ENCODE results near the gene ICAM3.

The ICAM3 gene

GRCh38 chr19:10306327-10306726 is 33.1 kb downstream of the ICAM3 start:
- Histone ChIP-seq H3K27ac (ENCODE audit: low read length) (no peak overlapping the region), H3K27me3 (ENCODE audit: insufficient read depth, low read length, poor library complexity) (no peaks in the 10 kb centered on the region), H3K9me3 (ENCODE audit: insufficient read depth, low read length, severe bottlenecking) (no peaks in the 10 kb centered on the region), H2AFZ (ENCODE audit: low read depth, low read length) (no peak overlapping the region), H3K4me1 (ENCODE audit: insufficient read depth, low read length) (no peaks in the 10 kb centered on the region), H3K4me2 (ENCODE audit: insufficient read depth, low read length) (no peak overlapping the region), H3K4me3 (ENCODE audit: low read depth in 1 of 2, low read length in 2 of 2) (no peak overlapping the region), H3K79me2 (ENCODE audit: insufficient read depth, low read length) (no peaks in the 10 kb centered on the region), H3K36me3 (ENCODE audit: insufficient read depth, low read length) (peaks cover 12% of the 10 kb centered on the region), H4K20me1 (ENCODE audit: insufficient read depth, low read length) (no peaks in the 10 kb centered on the region), H3K9ac (ENCODE audit: low read depth, low read length) (no peak overlapping the region)
- TF ChIP-seq, protein P1, sequence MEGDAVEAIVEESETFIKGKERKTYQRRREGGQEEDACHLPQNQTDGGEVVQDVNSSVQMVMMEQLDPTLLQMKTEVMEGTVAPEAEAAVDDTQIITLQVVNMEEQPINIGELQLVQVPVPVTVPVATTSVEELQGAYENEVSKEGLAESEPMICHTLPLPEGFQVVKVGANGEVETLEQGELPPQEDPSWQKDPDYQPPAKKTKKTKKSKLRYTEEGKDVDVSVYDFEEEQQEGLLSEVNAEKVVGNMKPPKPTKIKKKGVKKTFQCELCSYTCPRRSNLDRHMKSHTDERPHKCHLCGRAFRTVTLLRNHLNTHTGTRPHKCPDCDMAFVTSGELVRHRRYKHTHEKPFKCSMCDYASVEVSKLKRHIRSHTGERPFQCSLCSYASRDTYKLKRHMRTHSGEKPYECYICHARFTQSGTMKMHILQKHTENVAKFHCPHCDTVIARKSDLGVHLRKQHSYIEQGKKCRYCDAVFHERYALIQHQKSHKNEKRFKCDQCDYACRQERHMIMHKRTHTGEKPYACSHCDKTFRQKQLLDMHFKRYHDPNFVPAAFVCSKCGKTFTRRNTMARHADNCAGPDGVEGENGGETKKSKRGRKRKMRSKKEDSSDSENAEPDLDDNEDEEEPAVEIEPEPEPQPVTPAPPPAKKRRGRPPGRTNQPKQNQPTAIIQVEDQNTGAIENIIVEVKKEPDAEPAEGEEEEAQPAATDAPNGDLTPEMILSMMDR (IDR thresholded peaks at IDR 0.05; ENCODE audit: borderline replicate concordance, extremely low read depth, low read length, poor library complexity, severe bottlenecking) = no peak
- no peak for TF ChIP-seq EZH2 (IDR thresholded peaks at IDR 0.05; ENCODE audit: borderline replicate concordance, low read depth, low read length, severe bottlenecking)
- ATAC-seq (ENCODE audit: insufficient read depth, low read depth) (no peak), DNase-seq (no peak)

GRCh38 chr19:10305139-10305806 is 34.2 kb downstream of the ICAM3 start:
- no peak overlapping the region for H3K27ac ChIP-seq (ENCODE audit: low read length)
- no peaks in the 10 kb centered on the region for H3K79me2 ChIP-seq (ENCODE audit: insufficient read depth, low read length)
- no peaks in the 10 kb centered on the region for H3K9me3 ChIP-seq (ENCODE audit: insufficient read depth, low read length, severe bottlenecking)
- DNase-seq = no peak
- H3K4me1 ChIP-seq (ENCODE audit: insufficient read depth, low read length) = no peaks in the 10 kb centered on the region
- no peak overlapping the region for H3K9ac ChIP-seq (ENCODE audit: low read depth, low read length)
- H3K27me3 ChIP-seq (ENCODE audit: insufficient read depth, low read length, poor library complexity) = no peaks in the 10 kb centered on the region
- H4K20me1 ChIP-seq (ENCODE audit: insufficient read depth, low read length) = no peaks in the 10 kb centered on the region
- no peak for ATAC-seq (ENCODE audit: insufficient read depth, low read depth)
- no peak overlapping the region for H2AFZ ChIP-seq (ENCODE audit: low read depth, low read length)
- H3K4me2 ChIP-seq (ENCODE audit: insufficient read depth, low read length) = no peak overlapping the region
- no peak overlapping the region for H3K4me3 ChIP-seq (ENCODE audit: low read depth in 1 of 2, low read length in 2 of 2)
- TF ChIP-seq, protein P1 (IDR thresholded peaks at IDR 0.05; ENCODE audit: borderline replicate concordance, extremely low read depth, low read length, poor library complexity, severe bottlenecking) = no peak
- no peak for TF ChIP-seq EZH2 (IDR thresholded peaks at IDR 0.05; ENCODE audit: borderline replicate concordance, low read depth, low read length, severe bottlenecking)
- H3K36me3 ChIP-seq (ENCODE audit: insufficient read depth, low read length) = peaks cover 6% of the 10 kb centered on the region; the same call in 1 of the 2 replicates

- ATAC-seq (ENCODE audit: insufficient read depth, low read depth) (peak; percentile 19; the same call in 1 of the 3 replicates), DNase-seq (no peak)
- H3K4me3 ChIP-seq (ENCODE audit: low read depth in 1 of 2, low read length in 2 of 2) = no peak overlapping the region
- H3K9ac ChIP-seq (ENCODE audit: low read depth, low read length) = no peak overlapping the region
- no peak overlapping the region for H2AFZ ChIP-seq (ENCODE audit: low read depth, low read length)
- TF ChIP-seq, protein P1 (IDR thresholded peaks at IDR 0.05; ENCODE audit: borderline replicate concordance, extremely low read depth, low read length, poor library complexity, severe bottlenecking) = no peak
- no peak overlapping the region for H3K4me2 ChIP-seq (ENCODE audit: insufficient read depth, low read length)
- H3K27me3 ChIP-seq (ENCODE audit: insufficient read depth, low read length, poor library complexity) = no peaks in the 10 kb centered on the region
- H3K4me1 ChIP-seq (ENCODE audit: insufficient read depth, low read length) = no peaks in the 10 kb centered on the region
- no peak overlapping the region for H3K27ac ChIP-seq (ENCODE audit: low read length)
- no peaks in the 10 kb centered on the region for H3K36me3 ChIP-seq (ENCODE audit: insufficient read depth, low read length)
- no peaks in the 10 kb centered on the region for H4K20me1 ChIP-seq (ENCODE audit: insufficient read depth, low read length)
- no peaks in the 10 kb centered on the region for H3K9me3 ChIP-seq (ENCODE audit: insufficient read depth, low read length, severe bottlenecking)
- no peaks in the 10 kb centered on the region for H3K79me2 ChIP-seq (ENCODE audit: insufficient read depth, low read length)
These were observed 39.6 kb downstream of the ICAM3 start for GRCh38 chr19:10299545-10300458.

Measured in DND-41 (cell line).